ENCODE data around the gene PIAS4. TPM values are rescaled to one million over a fixed set of nuclear protein-coding genes. Genes with fewer than 3 reads are reported as not detected.

Gene PIAS4
- total and polyA plus RNA-seq, 9 of the 15 experiments (the other 6 are each of a cell fraction or from before 2014, with no cell fraction given) = 0.27 to 34.9 (median 14.4) TPM

GRCh38 chr19:4057931-4058692 lies 50.6 kb downstream of the PIAS4 start (continued):
- TF ChIP-seq NR2C2 (CRISPR knock-in tag; IDR thresholded peaks at IDR 0.05) = 0 out of 2 replicates have a peak, but pooled peaks have one; percentile 21
- TF ChIP-seq NR2C2 (tag; IDR thresholded peaks at IDR 0.05) = no peak
- peak; percentile 98 for TF ChIP-seq EGR1 (conservative IDR thresholded peaks at IDR 0.05)

- no TSS peak for BruUV-seq (replicated peaks)
- in situ Hi-C loops (cut with MboI) = no loop called here
- Histone ChIP-seq H3K79me2 (ENCODE audit: control insufficient read depth, insufficient read depth, low read length) (peaks cover 99% of the 10 kb centered on the region), H3K9ac (ENCODE audit: insufficient read depth in 1 of 2, low read depth in 2 of 2, low read length in 2 of 2) (peak overlapping the region; percentile 76 to 95), H4K20me1 (replicated peaks; ENCODE audit: control insufficient read depth, insufficient read depth, low read length) (peaks cover 60% of the 10 kb centered on the region), H3K36me3 (ENCODE audit: control insufficient read depth, insufficient read depth, low read length) (peaks cover 83% of the 10 kb centered on the region; the same call in 2 of the 3 replicates), H3K27me3 (ENCODE audit: control insufficient read depth in 2 of 2, insufficient read depth in 2 of 2, low read length in 2 of 2) (no peaks in the 10 kb centered on the region), H3K9me3 (replicated peaks; ENCODE audit: control insufficient read depth, insufficient read depth, low read depth, low read length) (no peaks in the 10 kb centered on the region; the same call in 1 of the 2 replicates), H3K4me2 (ENCODE audit: insufficient read depth, low read length) (peak overlapping the region; percentile 66), H3K4me1 (replicated peaks in 1 of 2; ENCODE audit: control insufficient read depth in 2 of 2, insufficient read depth in 2 of 2, low read length in 2 of 2) (peaks cover 36 to 66% of the 10 kb centered on the region in 2 experiments; a peak in 4 of 5 replicates), H3K27ac (ENCODE audit: extremely low read depth, low read depth, low read length) (peak overlapping the region; percentile 88), H3K4me3 (peak overlapping the region; percentile 33), H3K9me1 (ENCODE audit: control insufficient read depth, insufficient read depth, low read length) (peaks cover 20% of the 10 kb centered on the region), H2AFZ (ENCODE audit: low read depth, low read length) (no peak overlapping the region)
- WGBS (ENCODE audit: insufficient coverage, low coverage, missing lambda C conversion rate) = 36% methylated on average over 24 of the region's 30 CpGs
- POLR2A ChIA-PET = interaction anchor here (0.7 to 1.8 kb wide), 4 partner anchors 9 to 72 kb away, joined by 3 to 7 read pairs (median 4); no protein-coding TSS in a partner anchor
- FAIRE-seq (no peak), DNase-seq (ENCODE audit: extremely low read depth in 1 of 4, low spot score in 3 of 4) (peak in 2 of 4 experiments; percentile 52 to 55), ATAC-seq (peak; percentile 15)
- intact Hi-C loops (cut with micrococcal nuclease) = no loop called here
- CTCF ChIA-PET (ENCODE audit: low intra/inter-chr PET ratio) = no interaction called here
- TF ChIP-seq RHOXF2B (CRISPR knock-in tag; conservative IDR thresholded peaks at IDR 0.05) (no peak), ZNF280B (CRISPR knock-in tag; IDR thresholded peaks at IDR 0.05) (no peak), GATAD2A (IDR thresholded peaks at IDR 0.05) (no peak), POU5F1 (IDR thresholded peaks at IDR 0.05; ENCODE audit: borderline replicate concordance, low read depth, low read length, partially characterized antibody) (no peak), POLR2A (conservative IDR thresholded peaks at IDR 0.05) (peak; percentile 22; the same call in 1 of the 2 replicates), ZHX1 (conservative IDR thresholded peaks at IDR 0.05; ENCODE audit: low read length) (no peak), CHD1 (IDR thresholded peaks at IDR 0.05; ENCODE audit: low read length) (no peak), FOSL1 (tag; conservative IDR thresholded peaks at IDR 0.05) (no peak), KLF6 (CRISPR knock-in tag; IDR thresholded peaks at IDR 0.05; ENCODE audit: borderline replicate concordance) (no peak), ZFX (CRISPR knock-in tag; IDR thresholded peaks at IDR 0.05) (peak; percentile 62), RBFOX2 (IDR thresholded peaks at IDR 0.05; ENCODE audit: low read depth, low read length) (peak; percentile 64), SETDB1 (IDR thresholded peaks at IDR 0.05; ENCODE audit: low read length) (no peak)
Measured at GRCh38 chr19:4058693-4059452, 51.3 kb downstream of the PIAS4 start.
